ENCODE results near the gene UFD1.

Gene UFD1

GRCh38 chr22:19407649-19408606 lies 71.1 kb downstream of the UFD1 start:
- no peak for TF ChIP-seq CTCF (IDR thresholded peaks at IDR 0.05)

GRCh38 chr22:19406846-19407245 lies 72.1 kb downstream of the UFD1 start:
- Histone ChIP-seq H3K27ac (no peak overlapping the region), H3K27me3 (no peaks in the 10 kb centered on the region), H3K36me3 (peaks cover 40 to 61% (median 60%) of the 10 kb centered on the region in 3 donors), H3K4me3 (no peak overlapping the region), H3K4me1 (no peaks in the 10 kb centered on the region), H3K9me3 (no peaks in the 10 kb centered on the region)
- no peak for TF ChIP-seq CTCF (IDR thresholded peaks at IDR 0.05)
- intact Hi-C loops (cut with DNase I; ENCODE audit: low total_unique reads) = no loop called here
- no peak for DNase-seq

More at GRCh38 chr22:19407649-19408606, 71.1 kb downstream of the UFD1 start:
- no peaks in the 10 kb centered on the region for H3K27me3 ChIP-seq
- H3K9me3 ChIP-seq = no peaks in the 10 kb centered on the region
- H3K27ac ChIP-seq = no peak overlapping the region
- no peaks in the 10 kb centered on the region for H3K4me1 ChIP-seq
- H3K36me3 ChIP-seq = peaks cover 40 to 61% (median 60%) of the 10 kb centered on the region in 3 donors
- intact Hi-C loops (cut with DNase I; ENCODE audit: low total_unique reads) = no loop called here
- no peak overlapping the region for H3K4me3 ChIP-seq
- DNase-seq = no peak

- intact Hi-C loops (cut with DNase I; ENCODE audit: low total_unique reads) = no loop called here
These were observed 72.6 kb downstream of the UFD1 start for GRCh38 chr22:19406281-19406811.

GRCh38 chr22:19405652-19406051 lies 73.3 kb downstream of the UFD1 start:
- H3K27ac ChIP-seq = no peak overlapping the region
- intact Hi-C loops (cut with DNase I; ENCODE audit: low total_unique reads) = no loop called here
- H3K4me3 ChIP-seq = no peak overlapping the region
- no peaks in the 10 kb centered on the region for H3K9me3 ChIP-seq
- no peak for DNase-seq
- no peaks in the 10 kb centered on the region for H3K4me1 ChIP-seq
- no peaks in the 10 kb centered on the region for H3K27me3 ChIP-seq
- no peak for TF ChIP-seq CTCF (IDR thresholded peaks at IDR 0.05)
- peaks cover 40 to 65% (median 63%) of the 10 kb centered on the region in 3 donors for H3K36me3 ChIP-seq

More at GRCh38 chr22:19406281-19406811, 72.6 kb downstream of the UFD1 start:
- Histone ChIP-seq H3K36me3 (peaks cover 40 to 61% (median 60%) of the 10 kb centered on the region in 3 donors), H3K4me3 (no peak overlapping the region), H3K27ac (no peak overlapping the region), H3K9me3 (no peaks in the 10 kb centered on the region), H3K4me1 (no peaks in the 10 kb centered on the region), H3K27me3 (no peaks in the 10 kb centered on the region)
- DNase-seq = no peak
- TF ChIP-seq CTCF (IDR thresholded peaks at IDR 0.05) = no peak

GRCh38 chr22:19405133-19405532 lies 73.9 kb downstream of the UFD1 start:
- Histone ChIP-seq H3K27ac (no peak overlapping the region), H3K9me3 (no peaks in the 10 kb centered on the region), H3K36me3 (peaks cover 40 to 69% (median 66%) of the 10 kb centered on the region in 3 donors), H3K4me1 (no peaks in the 10 kb centered on the region), H3K27me3 (no peaks in the 10 kb centered on the region), H3K4me3 (no peak overlapping the region)
- intact Hi-C loops (cut with DNase I; ENCODE audit: low total_unique reads) = no loop called here
- TF ChIP-seq CTCF (IDR thresholded peaks at IDR 0.05) = no peak
- DNase-seq = no peak

All from tibial artery (tissue), 4 donors.